Dermis microvascular lymphatic vessel endothelial cell (primary cell): ENCODE measurements around the gene ENO3. TPM values are rescaled to one million over a fixed set of nuclear protein-coding genes. Genes with fewer than 3 reads are reported as not detected.

Experiments
- total RNA-seq: library from RNA; depleted of rRNA; stranded (reverse); fragments of >200 nt; gene quantifications from 2 replicates; pipeline ENCODE4 v1.2.1, GENCODE V29; 2014

The ENO3 gene
- total RNA-seq, 1 donor from 2014 or later: 1.5 TPM

Other genes starting within 250 kb of the ENO3 start
- gene PELP1, start 247.0 kb upstream of the ENO3 start, total RNA-seq: 10.0 and 13.7 TPM in 2 replicates
- gene ARRB2, start 240.5 kb upstream of the ENO3 start, total RNA-seq: 8.2 and 8.5 TPM in 2 replicates
- gene MED11, start 219.7 kb upstream of the ENO3 start, total RNA-seq: 7.8 and 13.7 TPM in 2 replicates
- 0.13 TPM in 1 of 2 replicates, not detected in the other for gene ZMYND15, start 211.3 kb upstream of the ENO3 start, total RNA-seq
- gene CXCL16, start 211.2 kb upstream of the ENO3 start, total RNA-seq: 1.2 and 2.4 TPM in 2 replicates
- not detected in 2 replicates for gene TM4SF5, start 179.2 kb upstream of the ENO3 start, total RNA-seq
- gene VMO1, start 164.8 kb upstream of the ENO3 start, total RNA-seq: 0.38 and 0.39 TPM in 2 replicates
- gene GLTPD2, start 162.2 kb upstream of the ENO3 start, total RNA-seq: not detected in 2 replicates
- 167 and 224 TPM in 2 replicates for gene PSMB6, start 155.0 kb upstream of the ENO3 start, total RNA-seq
- 22.6 and 35.4 TPM in 2 replicates for gene PLD2, start 144.0 kb upstream of the ENO3 start, total RNA-seq
- gene MINK1, start 117.8 kb upstream of the ENO3 start, total RNA-seq: 20.5 and 32.9 TPM in 2 replicates
- gene C17orf107, start 51.6 kb upstream of the ENO3 start, total RNA-seq: 0.39 and 0.76 TPM in 2 replicates
- gene CHRNE, start 48.0 kb upstream of the ENO3 start, total RNA-seq: 0.90 and 1.1 TPM in 2 replicates
- gene GP1BA, start 18.8 kb upstream of the ENO3 start, total RNA-seq: not detected in 2 replicates
- 47.4 and 62.8 TPM in 2 replicates for gene SLC25A11, start 11.1 kb upstream of the ENO3 start, total RNA-seq
- gene RNF167, start 10.9 kb upstream of the ENO3 start, total RNA-seq: 12.5 and 15.8 TPM in 2 replicates
- 450 and 458 TPM in 2 replicates for gene PFN1, start 2.6 kb upstream of the ENO3 start, total RNA-seq
- 45.4 and 49.7 TPM in 2 replicates for gene SPAG7, start 16.7 kb downstream of the ENO3 start, total RNA-seq
- 2.3 and 7.5 TPM in 2 replicates for gene CAMTA2, start 36.6 kb downstream of the ENO3 start, total RNA-seq
- gene INCA1, start 46.4 kb downstream of the ENO3 start, total RNA-seq: 0.38 and 0.39 TPM in 2 replicates
- gene KIF1C, start 46.8 kb downstream of the ENO3 start, total RNA-seq: 63.5 and 82.7 TPM in 2 replicates
- 0.25 and 0.26 TPM in 2 replicates for gene SLC52A1, start 84.3 kb downstream of the ENO3 start, total RNA-seq
- gene ZFP3, start 127.3 kb downstream of the ENO3 start, total RNA-seq: 0.77 and 1.3 TPM in 2 replicates
- 4.0 and 4.9 TPM in 2 replicates for gene ZNF232, start 160.8 kb downstream of the ENO3 start, total RNA-seq
- not detected in 2 replicates for gene USP6, start 164.9 kb downstream of the ENO3 start, total RNA-seq
- gene ZNF594, start 240.7 kb downstream of the ENO3 start, total RNA-seq: 1.9 and 2.8 TPM in 2 replicates